Activated CD4-positive, alpha-beta T cell treated with anti-CD3 and anti-CD28 coated beads, Interleukin-10, Interleukin-2, amounts not matched to agents 100 ng/mL and 50 ng/mL, durations not matched to agents 16 hours and 8 hours (primary cell): ENCODE measurements around the gene EIF2B2.
"Not testable (repeated sequence)": the region's sequence is repeated elsewhere in the genome, so short reads cannot be mapped to it uniquely, and the experiment has no call there.

Source experiments
- DNase-seq: peaks from one replicate; pipeline ENCODE4 v3.0.0-alpha.2; 2020

Gene EIF2B2

GRCh38 chr14:74974364-74975058, 28.2 kb upstream of the EIF2B2 start:
- DNase-seq = no peak

DNA sequence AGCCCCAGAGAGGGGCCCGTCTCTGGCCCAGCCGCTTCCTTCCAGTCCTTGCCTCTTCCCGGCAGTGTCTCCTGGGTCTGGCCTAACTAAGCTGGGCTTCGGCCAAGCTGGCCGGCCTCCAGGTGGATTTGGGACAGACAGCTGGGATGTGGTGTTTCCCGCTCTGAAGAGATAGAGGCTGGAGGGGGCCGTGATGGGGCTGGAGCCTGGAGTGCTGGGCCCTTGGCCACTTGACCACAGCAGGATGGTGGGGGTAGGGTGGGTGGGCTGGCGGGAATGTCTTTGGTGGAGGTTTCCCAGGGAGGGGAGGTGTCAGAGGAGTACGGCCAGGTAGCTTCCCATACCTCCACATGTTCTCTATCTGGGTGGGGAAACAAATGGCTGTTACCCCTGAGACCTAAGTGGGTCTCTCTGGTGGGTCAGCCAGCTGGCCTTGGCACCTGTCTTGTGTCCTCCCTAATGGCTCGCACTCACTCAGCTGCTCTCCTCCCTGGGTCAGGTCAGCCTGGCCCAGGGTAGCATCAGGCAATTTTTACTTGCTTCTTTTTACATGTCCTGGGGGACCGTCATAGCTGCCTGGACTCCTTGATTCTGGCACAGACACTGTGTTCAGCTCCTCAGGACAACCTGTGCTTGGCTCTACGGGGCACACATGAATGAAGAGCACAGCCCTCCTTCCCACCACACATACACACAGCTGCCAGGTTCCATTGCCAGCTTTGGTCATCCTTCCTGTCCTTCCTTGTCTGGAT, 27.5 kb upstream of the EIF2B2 start:
- DNase-seq = no peak

DNA sequence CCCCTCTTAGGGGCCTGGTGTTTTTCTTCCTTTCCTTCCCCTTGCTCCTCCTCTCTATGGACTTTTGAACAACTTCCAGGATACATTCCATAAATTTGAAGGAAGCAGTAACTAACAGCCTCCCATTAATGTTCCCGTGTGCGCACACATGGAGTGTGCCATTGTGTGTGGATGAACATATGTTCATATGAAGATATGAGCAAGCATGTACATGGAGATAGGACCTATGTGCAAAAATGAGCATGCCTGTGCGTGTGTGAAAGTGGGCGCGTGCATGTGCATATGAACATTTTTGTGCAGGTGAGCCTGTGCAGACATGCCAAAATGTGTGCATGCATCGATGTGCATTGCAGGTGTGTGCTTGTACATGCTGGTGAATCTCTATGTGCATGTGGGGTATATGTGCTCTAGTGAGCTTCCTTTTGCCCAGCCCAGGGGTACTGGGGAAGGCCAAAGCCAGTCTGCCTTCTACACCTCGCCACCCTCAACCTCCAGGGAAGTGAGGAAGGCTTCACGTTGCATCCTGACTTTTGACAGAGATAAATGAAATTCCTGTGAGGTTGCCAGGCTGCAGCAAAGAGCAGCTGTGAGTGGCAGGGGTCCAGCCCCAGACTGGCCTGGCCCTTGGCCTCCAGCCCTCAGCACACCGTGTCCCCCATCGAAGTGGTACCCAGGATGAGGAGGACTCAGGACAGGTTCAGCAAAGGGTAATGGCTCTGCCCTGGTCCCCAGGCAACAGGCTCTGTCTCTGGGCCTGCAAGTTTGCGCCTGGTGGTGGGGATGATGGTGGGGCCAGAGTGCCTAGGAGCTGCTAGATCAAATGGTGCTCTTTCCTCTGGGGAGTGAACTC, 26.2 kb upstream of the EIF2B2 start:
- no peak for DNase-seq

- DNase-seq = no peak
Observed at GRCh38 chr14:74977164-74977900, 25.4 kb upstream of the EIF2B2 start.

- no peak for DNase-seq
Observed at GRCh38 chr14:74977901-74978385, 24.8 kb upstream of the EIF2B2 start.

DNA sequence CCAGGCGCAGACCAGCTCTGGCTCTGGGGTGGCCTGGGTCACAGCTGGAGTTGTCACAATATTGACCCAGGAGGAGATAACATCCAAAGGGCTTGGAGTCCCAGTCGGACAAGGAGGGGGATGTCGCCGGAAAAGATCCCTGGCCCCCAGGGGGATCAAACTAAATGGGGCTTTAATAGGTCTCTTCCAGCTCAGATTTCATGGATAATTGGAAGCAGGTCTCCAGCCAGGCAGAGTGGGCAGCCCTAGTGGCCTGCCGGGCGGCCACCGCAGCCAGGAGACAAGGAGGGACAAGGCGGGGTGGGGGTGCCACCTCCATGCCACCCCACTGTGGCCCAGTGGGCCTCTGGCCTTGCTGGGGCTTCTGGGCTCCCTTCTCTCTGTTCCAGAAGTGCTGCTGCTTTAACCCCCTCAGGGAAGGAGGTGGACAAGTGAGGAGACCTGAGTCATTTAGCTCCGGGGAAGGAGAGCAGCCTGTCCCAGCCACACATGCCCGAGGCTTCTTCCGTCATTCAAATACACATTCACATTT, 24.2 kb upstream of the EIF2B2 start:
- DNase-seq = no peak

GRCh38 chr14:74979029-74979428, 23.7 kb upstream of the EIF2B2 start:
- DNase-seq = no peak

DNA sequence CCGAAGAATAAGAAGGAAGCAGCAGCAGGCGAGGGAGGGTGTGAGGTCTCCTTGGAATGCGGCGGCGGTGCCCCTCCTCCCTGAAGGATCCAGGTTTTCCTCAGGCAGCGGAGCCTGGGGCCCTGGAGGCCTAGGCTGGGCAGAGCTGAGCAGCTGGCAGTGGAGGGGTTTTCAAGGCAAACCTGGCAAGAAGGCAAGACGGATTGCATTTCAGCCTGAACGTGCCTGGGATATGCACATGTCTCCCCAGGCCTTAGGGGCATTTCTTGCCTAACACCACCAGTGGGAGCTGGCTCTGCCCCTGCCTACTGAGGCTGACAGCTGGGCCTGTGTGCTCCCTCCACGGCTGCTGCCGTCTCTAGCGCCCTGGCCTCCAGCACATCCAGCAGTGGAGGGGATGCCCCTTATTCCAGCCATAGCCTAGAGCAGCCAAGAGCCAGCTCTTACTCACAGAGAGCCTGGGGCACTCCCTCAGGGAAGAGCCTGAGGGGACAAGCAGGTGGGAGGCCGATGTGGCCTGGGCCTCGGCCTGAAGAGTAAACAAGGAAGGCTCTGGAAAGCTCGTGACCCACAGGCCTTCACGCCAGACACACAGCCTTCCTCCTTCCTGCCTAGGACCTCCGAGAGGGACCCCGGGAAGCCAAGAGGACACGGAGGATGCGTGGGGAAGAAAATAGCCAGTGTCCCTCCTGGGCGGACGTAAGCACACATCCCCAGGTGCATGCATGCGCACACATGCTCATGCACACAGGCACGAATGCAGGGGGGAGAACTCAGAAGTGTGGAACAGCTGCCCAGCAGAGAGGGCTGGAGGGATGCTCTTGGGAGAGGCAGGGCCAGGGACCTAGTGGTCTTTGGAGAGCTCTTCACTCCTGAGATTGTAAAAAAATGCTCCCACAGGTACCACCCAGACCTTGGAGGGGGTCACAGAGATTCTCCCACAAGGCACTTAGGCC, 23.0 kb upstream of the EIF2B2 start:
- no peak for DNase-seq

- no peak for DNase-seq
Observed at GRCh38 chr14:74980398-74980730, 22.4 kb upstream of the EIF2B2 start.

DNA sequence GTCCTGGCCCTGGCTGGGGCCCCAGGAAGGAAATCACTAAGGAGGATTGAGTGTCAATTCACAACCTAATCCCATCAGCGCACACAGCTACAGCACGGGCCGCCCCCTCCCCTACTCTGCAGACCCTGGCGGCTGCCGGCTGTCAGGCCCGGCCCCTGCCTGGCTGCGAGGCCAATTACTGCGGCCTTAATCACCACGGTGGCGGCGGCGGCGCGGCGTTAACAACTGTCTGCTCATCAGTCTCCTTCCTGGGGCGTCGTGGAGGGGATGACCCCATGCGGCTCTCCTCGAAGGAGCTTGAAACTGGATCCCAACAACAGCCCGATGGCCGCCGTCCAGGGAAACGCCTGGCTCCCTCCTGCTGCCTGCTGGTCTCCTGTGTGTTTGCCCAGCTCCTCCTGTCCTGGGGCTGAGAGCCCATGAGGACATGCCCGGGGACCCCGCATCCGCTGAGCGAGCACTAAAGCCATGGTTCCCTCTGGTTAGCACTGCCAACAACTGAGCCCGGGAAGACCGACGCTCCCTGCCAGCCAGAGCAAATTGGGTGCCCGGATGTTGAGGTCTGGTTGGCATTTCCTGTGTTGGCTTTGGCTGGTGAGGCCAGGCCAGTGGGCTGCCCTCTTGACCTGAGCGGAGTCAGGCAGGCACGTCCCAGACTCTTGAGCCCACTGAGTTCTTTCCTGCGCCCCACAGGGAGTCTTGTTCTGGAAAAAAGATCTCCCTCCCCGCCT, 21.8 kb upstream of the EIF2B2 start:
- DNase-seq = no peak

GRCh38 chr14:74981462-74981782, 21.3 kb upstream of the EIF2B2 start:
- no peak for DNase-seq

GRCh38 chr14:74981833-74982232, 20.9 kb upstream of the EIF2B2 start:
- DNase-seq = no peak

GRCh38 chr14:74982661-74983060, 20.1 kb upstream of the EIF2B2 start:
- DNase-seq = no peak

- DNase-seq = no peak
Observed at GRCh38 chr14:74983343-74983742, 19.4 kb upstream of the EIF2B2 start.

DNA sequence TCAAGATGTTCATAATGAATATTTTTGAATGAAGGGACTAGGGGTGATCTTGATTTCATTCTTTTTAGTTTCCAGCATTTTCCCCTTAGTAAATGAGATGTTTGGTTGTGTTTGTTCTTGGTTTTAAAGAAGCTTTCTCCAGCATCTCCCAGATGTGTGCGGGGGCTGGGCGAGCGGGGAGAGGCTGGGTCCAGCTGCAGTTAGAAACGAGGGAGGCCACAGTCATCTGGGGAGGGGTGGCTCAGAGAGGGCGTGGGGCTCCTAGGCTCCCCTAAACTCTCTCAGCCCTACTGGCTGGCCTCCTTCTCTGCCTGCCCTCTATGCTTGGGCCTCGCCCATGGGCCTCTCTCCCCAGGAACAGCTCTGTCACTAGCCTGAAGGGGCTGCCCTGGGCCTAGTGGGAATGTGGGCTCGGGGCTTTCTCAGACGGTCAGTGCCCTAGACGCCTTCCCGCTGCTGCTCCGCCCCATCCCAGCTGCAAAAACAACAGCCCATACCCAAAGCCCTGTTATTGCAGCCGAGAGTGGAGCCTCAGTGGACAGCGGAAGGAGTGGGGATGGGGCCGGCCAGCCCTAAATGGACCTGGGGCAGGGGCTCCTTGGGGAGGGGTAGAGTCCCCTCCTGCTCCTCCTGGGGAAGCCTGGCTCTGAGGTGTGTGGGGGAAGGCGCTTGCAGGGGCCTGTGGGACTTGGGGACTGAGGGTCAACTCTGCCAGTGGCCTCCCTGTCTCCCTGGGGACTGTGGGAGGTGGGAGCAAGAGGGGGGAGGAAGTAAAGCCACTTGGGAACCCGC, 18.3 kb upstream of the EIF2B2 start:
- DNase-seq = no peak

- no peak for DNase-seq
Observed at GRCh38 chr14:74985028-74985310, 17.8 kb upstream of the EIF2B2 start.

GRCh38 chr14:74985806-74986205, 16.9 kb upstream of the EIF2B2 start:
- no peak for DNase-seq

DNA sequence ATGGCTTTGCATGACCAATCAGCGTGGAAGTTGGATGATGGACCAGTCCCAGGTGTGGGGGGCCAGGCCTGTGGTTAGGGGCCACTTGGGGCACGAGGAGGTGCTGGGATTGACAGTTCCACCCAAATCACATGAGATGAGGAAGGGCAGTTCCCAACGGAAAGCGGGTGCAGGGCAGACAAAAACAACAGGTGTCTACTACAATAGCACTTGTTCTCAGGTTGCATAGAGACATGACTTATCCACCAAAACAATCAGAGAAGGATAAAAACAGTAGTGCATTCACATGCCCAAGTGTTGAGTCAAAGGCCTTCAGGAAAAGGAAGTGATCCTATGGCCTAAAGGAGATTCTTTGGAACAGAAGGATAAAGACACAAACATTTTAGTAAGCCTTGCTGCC, 14.6 kb upstream of the EIF2B2 start:
- DNase-seq = no peak

GRCh38 chr14:74988993-74989392, 13.7 kb upstream of the EIF2B2 start:
- DNase-seq = no peak

GRCh38 chr14:74994182-74994581, 8.5 kb upstream of the EIF2B2 start:
- not testable (repeated sequence) for DNase-seq
